Right lobe of liver (tissue), 6 donors: ENCODE data around the gene PXDN. TPM values are rescaled to one million over a fixed set of nuclear protein-coding genes. Genes with fewer than 3 reads are reported as not detected.

Experiments used
- ATAC-seq, 4 donors: fragments of 200-7000 bp; cut with Tn5 transposase; one replicate each; pipeline ENCODE4 v1.9.1; 2020; ENCODE audit warnings: mild to moderate bottlenecking in 4 of 4, moderate library complexity in 4 of 4
- DNase-seq, 3 donors: peaks; one replicate each; pipeline ENCODE4 v3.0.0-alpha.2; 2020
- H3K27ac ChIP-seq, 3 donors: fragments of 200-600 bp; one replicate each; pipeline ENCODE4 v1.8.0; 2022
- H3K27me3 ChIP-seq, 2 donors: fragments of 200-600 bp; one replicate each; pipeline ENCODE4 v1.8.0; 2022
- H3K36me3 ChIP-seq, 4 donors: fragments of 200-600 bp; sonication (generic) in 1 of 4; one replicate each; pipeline versions ENCODE4 v1.5.1 to v1.8.0; 2017 to 2022; ENCODE audit warnings: control low read depth in 1 of 4
- H3K4me1 ChIP-seq, 4 donors: fragments of 200-600 bp; sonication (generic) in 1 of 4; one replicate each; pipeline versions ENCODE4 v1.5.1 to v1.8.0; 2017 to 2022; ENCODE audit warnings: control low read depth in 1 of 4
- H3K4me3 ChIP-seq, 3 donors: fragments of 200-600 bp; one replicate each; pipeline ENCODE4 v1.8.0; 2022
- H3K9me3 ChIP-seq, 4 donors: fragments of 200-600 bp; sonication (generic) in 1 of 4; one replicate each; pipeline versions ENCODE4 v1.5.1 to v1.8.0; 2017 to 2022; ENCODE audit warnings: control low read depth in 1 of 4
- CTCF ChIP-seq, 4 donors: fragments of 200-600 bp in 3 of 4; fragments of 450-650 bp in 1 of 4; IDR thresholded peaks; one replicate each; pipeline versions ENCODE4 v1.5.1 to v1.8.0; 2016 to 2022; ENCODE audit warnings: antibody characterized with exemption in 4 of 4, mild to moderate bottlenecking in 2 of 4
- POLR2A ChIP-seq: fragments of 450-650 bp; IDR thresholded peaks from one replicate; pipeline ENCODE4 v1.6.1; 2017; ENCODE audit warnings: antibody characterized with exemption, mild to moderate bottlenecking
- WGBS: methylation state at CpG from one replicate; pipeline ENCODE4 v1.1.6; 2018; ENCODE audit warnings: low coverage, low lambda C conversion rate; ENCODE audit not compliant: insufficient coverage; ENCODE audit errors: missing lambda C conversion rate; 5-methylcytosine and 5-hydroxymethylcytosine counted together
- intact Hi-C, 2 donors: fragments of 100-400 bp; cut with DNase I; formaldehyde crosslinking; loops; one replicate each; pipeline versions ENCODE4 v1.11.2 to v1.14.1; 2022
- total RNA-seq, 6 experiments: library from RNA; depleted of rRNA in 2 of 6; stranded (reverse); fragments of >200 nt in 2 of 6; fragmentation: NEBNext Ultra II Directional in 3 of 6; extraction: Animal tissue kit (Norgen Biotek cat#: 25700) in 3 of 6; gene quantifications; one replicate each; pipeline versions ENCODE4 v1.1.0 to v1.2.4, GENCODE V29; 2016 to 2023
- donor health status: DM: no; HTN: yes; CAD: no.
- donor health status: DM: no; HTN: no; CAD: no.
- donor health status: DM: no; HTN: no; CAD: no.
- donor health status: DM: no; HTN: yes; CAD: no.
- donor health status: DM: no; HTN: yes; CAD: no.

PXDN gene
- total RNA-seq, 6 experiments from 2014 or later = 5.5 to 21.0 (median 11.4) TPM

DNA sequence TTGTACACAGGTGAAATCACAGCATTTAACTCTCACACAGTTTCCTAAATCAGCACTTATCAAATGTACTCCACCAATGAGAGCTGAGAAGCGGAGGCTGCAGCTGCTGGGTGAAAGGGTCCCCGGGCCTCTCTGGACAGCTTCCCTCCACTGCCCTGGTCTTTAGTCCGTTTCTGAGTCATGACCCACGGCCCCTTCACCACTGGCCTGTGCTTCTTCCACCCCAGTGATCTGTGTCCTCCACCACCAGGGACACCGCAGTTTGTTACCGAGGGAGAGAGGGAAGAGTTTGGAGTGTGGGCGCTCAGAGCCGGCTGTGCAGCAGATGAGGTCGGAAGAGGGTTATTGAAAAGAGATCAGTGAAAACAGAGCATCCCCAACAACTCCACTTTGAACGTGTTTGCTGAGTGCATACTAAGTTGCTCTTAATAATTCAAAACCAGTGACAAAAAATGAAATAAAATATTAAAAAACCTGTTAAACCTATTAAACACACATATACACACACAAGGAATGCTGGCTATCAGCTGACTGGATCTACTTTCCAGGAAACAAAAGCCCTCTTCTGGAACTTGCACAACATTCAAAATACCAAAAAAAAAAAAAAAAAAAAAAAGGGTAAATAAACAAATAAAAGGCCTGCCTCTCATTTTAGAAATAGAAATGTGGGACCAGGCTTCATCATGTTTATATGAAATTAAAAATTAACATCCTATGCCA lies 54.1 kb downstream of the PXDN start:
- Histone ChIP-seq H3K27me3 (no peaks in the 10 kb centered on the region), H3K27ac (no peak overlapping the region), H3K4me3 (no peak overlapping the region), H3K9me3 (no peaks in the 10 kb centered on the region), H3K36me3 (no peaks in the 10 kb centered on the region), H3K4me1 (no peaks in the 10 kb centered on the region)
- ATAC-seq (no peak), DNase-seq (no peak)
- no peak for TF ChIP-seq POLR2A
- TF ChIP-seq CTCF (IDR thresholded peaks at IDR 0.05) = no peak
- intact Hi-C loops = no loop called here
- 56% methylated on average over 10 of the region's 10 CpGs for WGBS

GRCh38 chr2:1688859-1689258 lies 55.5 kb downstream of the PXDN start:
- H3K4me3 ChIP-seq = no peak overlapping the region
- no peaks in the 10 kb centered on the region for H3K27me3 ChIP-seq
- no peak for DNase-seq
- TF ChIP-seq POLR2A (no peak), CTCF (IDR thresholded peaks at IDR 0.05) (no peak)
- no peaks in the 10 kb centered on the region for H3K9me3 ChIP-seq
- H3K36me3 ChIP-seq = no peaks in the 10 kb centered on the region
- ATAC-seq = no peak
- H3K4me1 ChIP-seq = no peaks in the 10 kb centered on the region
- 74% methylated on average over 9 of the region's 10 CpGs for WGBS
- intact Hi-C loops = no loop called here
- H3K27ac ChIP-seq = no peak overlapping the region

- intact Hi-C loops = no loop called here
- WGBS = 78% methylated on average over 4 of the region's 11 CpGs
- no peaks in the 10 kb centered on the region for H3K9me3 ChIP-seq
- ATAC-seq = no peak
- H3K4me1 ChIP-seq = no peaks in the 10 kb centered on the region
- H3K27me3 ChIP-seq = no peaks in the 10 kb centered on the region
- H3K36me3 ChIP-seq = no peaks in the 10 kb centered on the region
- DNase-seq = no peak
- H3K27ac ChIP-seq = no peak overlapping the region
- no peak overlapping the region for H3K4me3 ChIP-seq
- TF ChIP-seq POLR2A = no peak
- TF ChIP-seq CTCF (IDR thresholded peaks at IDR 0.05) = no peak
Observed at GRCh38 chr2:1688161-1688560, 56.2 kb downstream of the PXDN start.

DNA sequence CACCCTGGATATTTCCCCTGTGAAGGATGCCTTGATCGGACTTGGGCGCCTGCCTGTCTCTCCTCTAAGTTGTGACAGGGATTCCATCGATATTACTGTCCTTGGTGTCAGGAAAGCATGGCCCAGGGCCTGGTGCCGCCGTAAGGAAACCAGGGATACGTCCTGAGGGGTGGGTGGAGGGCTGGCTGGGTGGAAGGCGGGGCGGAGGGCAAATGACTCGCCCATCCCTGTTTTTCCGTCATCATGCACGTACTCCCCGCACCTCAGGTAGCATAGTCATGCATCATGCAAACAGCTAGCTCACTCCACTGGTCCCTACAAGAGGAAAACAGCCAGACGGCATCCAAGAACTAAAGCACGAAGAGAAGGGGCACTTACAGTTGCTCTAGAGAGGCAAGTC lies 57.1 kb downstream of the PXDN start:
- intact Hi-C loops = no loop called here
- ATAC-seq (no peak), DNase-seq (no peak)
- Histone ChIP-seq H3K27ac (peak overlapping the region in 2 of 3 donors; percentile 6 to 18), H3K9me3 (no peaks in the 10 kb centered on the region), H3K27me3 (no peaks in the 10 kb centered on the region), H3K36me3 (no peaks in the 10 kb centered on the region), H3K4me1 (no peaks in the 10 kb centered on the region), H3K4me3 (no peak overlapping the region)
- TF ChIP-seq CTCF (IDR thresholded peaks at IDR 0.05) (no peak), POLR2A (no peak)
- WGBS = 70% methylated on average over 8 of the region's 14 CpGs
